IMR-90 (cell line): Measurements from ENCODE around the gene OR7G3.

ENCODE experiments used
- CTCF ChIP-seq: conservative IDR thresholded peaks from 2 replicates; pipeline ENCODE4 v1.5.1; 2012; ENCODE audit warnings: mild to moderate bottlenecking, low read depth, low read length, improper control_type of control experiment
- MAFK ChIP-seq: IDR thresholded peaks from 2 replicates; pipeline ENCODE4 v1.6.1; 2012; ENCODE audit warnings: low read depth, low read length, improper control_type of control experiment
- MXI1 ChIP-seq: IDR thresholded peaks from 2 replicates; pipeline ENCODE4 v1.6.1; 2012; ENCODE audit warnings: low read depth, mild to moderate bottlenecking, low read length, moderate library complexity, borderline replicate concordance
- POLR2A ChIP-seq: IDR thresholded peaks from 2 replicates; pipeline ENCODE4 v1.6.1; 2012; ENCODE audit warnings: mild to moderate bottlenecking, low read depth, low read length

GRCh38 chr19:9116547-9116946, 10.2 kb downstream of the OR7G3 start:
- TF ChIP-seq POLR2A (no peak), MAFK (no peak), CTCF (no peak), MXI1 (no peak)
